GM21717 (cell line): ENCODE results near the gene CLMN.

Experiments
- ATAC-seq: cut with Tn5 transposase; IDR thresholded peaks from one replicate; pipeline ENCODE4 v1.9.1; 2021; ENCODE audit warnings: mild to moderate bottlenecking, moderate library complexity; ENCODE audit not compliant: unreplicated experiment

CLMN gene

GRCh38 chr14:95264271-95264973 is 55.3 kb downstream of the CLMN start:
- ATAC-seq, result no peak

GRCh38 chr14:95263527-95264231 is 56.0 kb downstream of the CLMN start:
- no peak for ATAC-seq

GRCh38 chr14:95262511-95262891 is 57.2 kb downstream of the CLMN start:
- no peak for ATAC-seq

GRCh38 chr14:95261616-95262510 is 57.8 kb downstream of the CLMN start:
- ATAC-seq, result no peak

GRCh38 chr14:95260537-95261361 is 59.0 kb downstream of the CLMN start:
- ATAC-seq, result no peak

GRCh38 chr14:95258754-95259593 is 60.7 kb downstream of the CLMN start:
- no peak for ATAC-seq

- no peak for ATAC-seq
These were observed 61.6 kb downstream of the CLMN start for GRCh38 chr14:95258156-95258555.

- no peak for ATAC-seq
These were observed 62.2 kb downstream of the CLMN start for GRCh38 chr14:95257521-95257920.

- no peak for ATAC-seq
These were observed 63.0 kb downstream of the CLMN start for GRCh38 chr14:95256776-95257060.

- ATAC-seq, result no peak
These were observed 63.5 kb downstream of the CLMN start for GRCh38 chr14:95256002-95256775.

GRCh38 chr14:95255487-95255886 is 64.2 kb downstream of the CLMN start:
- no peak for ATAC-seq

- no peak for ATAC-seq
These were observed 64.7 kb downstream of the CLMN start for GRCh38 chr14:95255013-95255412.

GRCh38 chr14:95254288-95254687 is 65.4 kb downstream of the CLMN start:
- ATAC-seq, result no peak

- no peak for ATAC-seq
These were observed 66.6 kb downstream of the CLMN start for GRCh38 chr14:95253039-95253630.

- ATAC-seq, result no peak
These were observed 67.5 kb downstream of the CLMN start for GRCh38 chr14:95252219-95252618.

GRCh38 chr14:95250936-95251335 is 68.8 kb downstream of the CLMN start:
- no peak for ATAC-seq

- ATAC-seq, result no peak
These were observed 69.5 kb downstream of the CLMN start for GRCh38 chr14:95250140-95250769.

GRCh38 chr14:95248432-95248831 is 71.3 kb downstream of the CLMN start:
- ATAC-seq, result no peak
